ENCODE data around the gene CYB5D1.

GRCh38 chr17:7885367-7886226 lies 27.8 kb downstream of the CYB5D1 start:
- TF ChIP-seq POLR2A (IDR thresholded peaks at IDR 0.05; ENCODE audit: control extremely low read depth in 1 of 2, low read depth in 2 of 2, low read length in 2 of 2) (no peak), SIN3A (conservative IDR thresholded peaks at IDR 0.05 in 1 of 2, IDR thresholded peaks at IDR 0.05 in 1 of 2; ENCODE audit: low read depth in 1 of 2, low read length in 2 of 2) (peak; percentile 38 to 72; a peak in 2 of 4 replicates)

Data from H1 (cell line).